ENCODE measurements around the gene NHS. TPM values are rescaled to one million over a fixed set of nuclear protein-coding genes. Genes with fewer than 3 reads are reported as not detected.

The NHS gene
- total and polyA plus RNA-seq, 3 donors from 2014 or later = 4.8 to 25.7 (median 21.8) TPM

- DNase-seq = no peak
- Histone ChIP-seq H3K9me3 (no peaks in the 10 kb centered on the region), H3K36me3 (ENCODE audit: low read depth, missing control alignments) (no peaks in the 10 kb centered on the region), H3K27ac (peak overlapping the region; percentile 24 to 53), H3K27me3 (no peaks in the 10 kb centered on the region), H3K4me3 (no peak overlapping the region), H3K4me1 (peaks cover 15% of the 10 kb centered on the region)
- intact Hi-C loops (cut with DNase I; ENCODE audit: low total_unique reads) = no loop called here
- WGBS, 2 donors = 56 to 60% methylated on average over 1 of the region's 1 CpG
- TF ChIP-seq POLR2A (IDR thresholded peaks at IDR 0.05) = no peak
- TF ChIP-seq CTCF (IDR thresholded peaks at IDR 0.05) = no peak
Observed at GRCh38 chrX:17527922-17528321, 152.9 kb downstream of the NHS start.

GRCh38 chrX:17529151-17529745 lies 154.2 kb downstream of the NHS start:
- Histone ChIP-seq H3K27me3 (no peaks in the 10 kb centered on the region), H3K27ac (no peak overlapping the region), H3K4me1 (peaks cover 15% of the 10 kb centered on the region), H3K9me3 (no peaks in the 10 kb centered on the region), H3K36me3 (ENCODE audit: low read depth, missing control alignments) (no peaks in the 10 kb centered on the region), H3K4me3 (no peak overlapping the region)
- DNase-seq = no peak
- no peak for TF ChIP-seq CTCF (IDR thresholded peaks at IDR 0.05)
- no peak for TF ChIP-seq POLR2A (IDR thresholded peaks at IDR 0.05)
- intact Hi-C loops (cut with DNase I; ENCODE audit: low total_unique reads) = no loop called here
- WGBS, 2 donors = 45 to 59% methylated on average over 5 to 6 of the region's 6 CpGs

- intact Hi-C loops (cut with DNase I; ENCODE audit: low total_unique reads) = no loop called here
- no peak overlapping the region for H3K27ac ChIP-seq
- H3K36me3 ChIP-seq (ENCODE audit: low read depth, missing control alignments) = no peaks in the 10 kb centered on the region
- no peaks in the 10 kb centered on the region for H3K9me3 ChIP-seq
- 81 to 100% methylated on average over 3 of the region's 3 CpGs for WGBS, 2 donors
- DNase-seq = no peak
- TF ChIP-seq CTCF (IDR thresholded peaks at IDR 0.05) (no peak), POLR2A (IDR thresholded peaks at IDR 0.05) (no peak)
- no peak overlapping the region for H3K4me3 ChIP-seq
- peaks cover 10% of the 10 kb centered on the region for H3K4me1 ChIP-seq
- H3K27me3 ChIP-seq = no peaks in the 10 kb centered on the region
Observed at GRCh38 chrX:17531500-17531899, 156.5 kb downstream of the NHS start.

- H3K4me3 ChIP-seq = no peak overlapping the region
- DNase-seq = no peak
- H3K27me3 ChIP-seq = no peaks in the 10 kb centered on the region
- no peaks in the 10 kb centered on the region for H3K9me3 ChIP-seq
- TF ChIP-seq POLR2A (IDR thresholded peaks at IDR 0.05) = no peak
- intact Hi-C loops (cut with DNase I; ENCODE audit: low total_unique reads) = no loop called here
- WGBS, 2 donors = 94 to 100% methylated on average over 2 to 4 of the region's 4 CpGs
- no peaks in the 10 kb centered on the region for H3K36me3 ChIP-seq (ENCODE audit: low read depth, missing control alignments)
- H3K27ac ChIP-seq = no peak overlapping the region
- no peaks in the 10 kb centered on the region for H3K4me1 ChIP-seq
Observed at GRCh38 chrX:17535229-17535628, 160.2 kb downstream of the NHS start.

- DNase-seq = no peak
- intact Hi-C loops (cut with DNase I; ENCODE audit: low total_unique reads) = no loop called here
- H3K4me1 ChIP-seq = no peaks in the 10 kb centered on the region
- TF ChIP-seq POLR2A (IDR thresholded peaks at IDR 0.05) = no peak
- no peak for TF ChIP-seq CTCF (IDR thresholded peaks at IDR 0.05)
- no peak overlapping the region for H3K4me3 ChIP-seq
- no peak overlapping the region for H3K27ac ChIP-seq
- H3K9me3 ChIP-seq = no peaks in the 10 kb centered on the region
- no peaks in the 10 kb centered on the region for H3K36me3 ChIP-seq (ENCODE audit: low read depth, missing control alignments)
- WGBS, 2 donors = 82 to 90% methylated on average over 7 to 10 of the region's 10 CpGs
- no peaks in the 10 kb centered on the region for H3K27me3 ChIP-seq
Observed at GRCh38 chrX:17537723-17538243, 162.8 kb downstream of the NHS start.
